Dendritic cell treated with granulocyte-macrophage colony-stimulating factor and Interleukin-4, amounts not matched to agents 40 ng/mL and 50 ng/mL, for 4 days (primary cell): ENCODE data around the gene PDLIM5.
"Not testable (repeated sequence)": the region's sequence is repeated elsewhere in the genome, so short reads cannot be mapped to it uniquely, and the experiment has no call there.

Experiments used
- H3K27ac Mint-ChIP-seq: one replicate; pipeline ENCODE4 v1.8.0; 2022; ENCODE audit warnings: mild to moderate bottlenecking, mixed read lengths
- H3K27me3 Mint-ChIP-seq: one replicate; pipeline ENCODE4 v1.8.0; 2022; ENCODE audit warnings: mild to moderate bottlenecking, mixed read lengths
- H3K36me3 Mint-ChIP-seq: one replicate; pipeline ENCODE4 v1.8.0; 2022; ENCODE audit warnings: low read depth, mixed read lengths
- H3K4me1 Mint-ChIP-seq: one replicate; pipeline ENCODE4 v1.8.0; 2022; ENCODE audit warnings: low read depth, mixed read lengths
- H3K4me3 Mint-ChIP-seq: one replicate; pipeline ENCODE4 v1.8.0; 2022; ENCODE audit warnings: mild to moderate bottlenecking, moderate library complexity, mixed read lengths
- H3K9me3 Mint-ChIP-seq: one replicate; pipeline ENCODE4 v1.8.0; 2022; ENCODE audit warnings: mixed read lengths
- intact Hi-C: fragments of 100-400 bp; cut with micrococcal nuclease; formaldehyde crosslinking; loops from one replicate; pipeline ENCODE4 v1.15.0; 2022

Gene PDLIM5

GRCh38 chr4:94504545-94504944 lies 52.8 kb downstream of the PDLIM5 start:
- H3K4me3 Mint-ChIP-seq: no peak overlapping the region
- H3K9me3 Mint-ChIP-seq: no peaks in the 10 kb centered on the region
- intact Hi-C loops: no loop called here
- peaks cover 1% of the 10 kb centered on the region for H3K36me3 Mint-ChIP-seq
- H3K27me3 Mint-ChIP-seq: no peaks in the 10 kb centered on the region
- H3K27ac Mint-ChIP-seq: no peak overlapping the region
- peaks cover 33% of the 10 kb centered on the region for H3K4me1 Mint-ChIP-seq

- Mint-ChIP-seq H3K4me1 (peaks cover 31% of the 10 kb centered on the region), H3K9me3 (no peaks in the 10 kb centered on the region), H3K4me3 (no peak overlapping the region), H3K36me3 (peaks cover 11% of the 10 kb centered on the region), H3K27ac (no peak overlapping the region), H3K27me3 (no peaks in the 10 kb centered on the region)
- intact Hi-C loops: no loop called here
These were observed 55.1 kb downstream of the PDLIM5 start for GRCh38 chr4:94506822-94507221.

GRCh38 chr4:94507281-94507680 lies 55.5 kb downstream of the PDLIM5 start:
- intact Hi-C loops: no loop called here
- Mint-ChIP-seq H3K27me3 (no peaks in the 10 kb centered on the region), H3K4me1 (peaks cover 27% of the 10 kb centered on the region), H3K27ac (no peak overlapping the region), H3K4me3 (no peak overlapping the region), H3K36me3 (peaks cover 12% of the 10 kb centered on the region), H3K9me3 (no peaks in the 10 kb centered on the region)

DNA sequence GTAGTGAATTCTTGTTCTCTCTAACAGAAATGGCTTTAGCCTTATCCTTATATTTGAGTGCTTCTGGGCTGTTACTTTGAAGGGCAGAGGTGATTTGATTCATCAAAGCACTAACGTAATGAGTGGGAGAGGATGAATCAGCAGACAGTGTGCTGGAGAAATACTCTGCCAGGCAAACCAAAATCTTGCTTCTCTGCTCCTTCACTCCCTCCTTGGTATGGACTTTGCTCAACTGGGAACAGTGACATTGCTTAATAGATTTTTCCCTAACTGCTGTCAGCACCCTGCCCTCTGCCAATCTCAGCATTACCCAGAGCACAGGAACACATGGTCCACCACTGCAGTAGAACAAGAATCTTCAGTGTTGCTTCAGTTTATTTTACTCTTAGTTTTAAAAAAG lies 56.0 kb downstream of the PDLIM5 start:
- no peak overlapping the region for H3K27ac Mint-ChIP-seq
- H3K4me3 Mint-ChIP-seq: no peak overlapping the region
- intact Hi-C loops: no loop called here
- peaks cover 12% of the 10 kb centered on the region for H3K36me3 Mint-ChIP-seq
- no peaks in the 10 kb centered on the region for H3K9me3 Mint-ChIP-seq
- no peaks in the 10 kb centered on the region for H3K27me3 Mint-ChIP-seq
- peaks cover 27% of the 10 kb centered on the region for H3K4me1 Mint-ChIP-seq

GRCh38 chr4:94508296-94508695 lies 56.6 kb downstream of the PDLIM5 start:
- Mint-ChIP-seq H3K27me3 (no peaks in the 10 kb centered on the region), H3K4me1 (peaks cover 27% of the 10 kb centered on the region), H3K27ac (no peak overlapping the region), H3K4me3 (no peak overlapping the region), H3K9me3 (no peaks in the 10 kb centered on the region), H3K36me3 (peaks cover 12% of the 10 kb centered on the region)
- intact Hi-C loops: no loop called here

DNA sequence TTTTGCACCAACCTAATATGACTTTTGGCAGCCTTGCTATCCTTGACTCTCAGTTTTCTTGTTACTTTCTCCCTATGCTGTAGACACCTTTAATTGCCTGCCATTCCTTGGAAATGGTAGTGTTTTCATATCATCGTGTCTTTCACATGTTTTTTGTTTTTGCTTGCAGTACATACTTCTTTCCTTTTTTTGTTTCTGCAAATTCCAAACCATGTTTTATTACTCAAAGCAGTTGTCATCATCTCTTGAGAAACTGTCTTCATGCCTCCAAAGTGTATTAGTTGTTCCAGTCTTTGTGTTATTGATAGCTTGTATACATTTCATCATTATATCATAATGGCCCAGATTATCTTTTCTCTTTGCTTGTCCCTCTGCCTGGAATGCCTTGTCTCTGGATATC lies 57.1 kb downstream of the PDLIM5 start:
- Mint-ChIP-seq H3K9me3 (no peaks in the 10 kb centered on the region), H3K27me3 (no peaks in the 10 kb centered on the region), H3K36me3 (peaks cover 12% of the 10 kb centered on the region), H3K4me3 (no peak overlapping the region), H3K4me1 (peaks cover 32% of the 10 kb centered on the region), H3K27ac (no peak overlapping the region)
- intact Hi-C loops: no loop called here

GRCh38 chr4:94511591-94511990 lies 59.8 kb downstream of the PDLIM5 start:
- H3K4me1 Mint-ChIP-seq: peaks cover 33% of the 10 kb centered on the region
- no peaks in the 10 kb centered on the region for H3K9me3 Mint-ChIP-seq
- H3K36me3 Mint-ChIP-seq: peaks cover 12% of the 10 kb centered on the region
- intact Hi-C loops: no loop called here
- no peak overlapping the region for H3K27ac Mint-ChIP-seq
- no peak overlapping the region for H3K4me3 Mint-ChIP-seq
- H3K27me3 Mint-ChIP-seq: no peaks in the 10 kb centered on the region

- H3K27me3 Mint-ChIP-seq, H3K27ac Mint-ChIP-seq, H3K9me3 Mint-ChIP-seq, intact Hi-C loops, H3K4me3 Mint-ChIP-seq: not testable (repeated sequence)
- peaks cover 16% of the 10 kb centered on the region for H3K4me1 Mint-ChIP-seq
- H3K36me3 Mint-ChIP-seq: peaks cover 12% of the 10 kb centered on the region
These were observed 61.8 kb downstream of the PDLIM5 start for GRCh38 chr4:94513532-94513931.

GRCh38 chr4:94515365-94515764 lies 63.6 kb downstream of the PDLIM5 start:
- H3K36me3 Mint-ChIP-seq: peaks cover 5% of the 10 kb centered on the region
- no peak overlapping the region for H3K4me3 Mint-ChIP-seq
- H3K27me3 Mint-ChIP-seq: no peaks in the 10 kb centered on the region
- H3K27ac Mint-ChIP-seq: no peak overlapping the region
- intact Hi-C loops: loop anchor here (5.0 kb wide), 1 partner anchor 63 kb away; the partner anchor contains the start of gene PDLIM5
- peaks cover 25% of the 10 kb centered on the region for H3K4me1 Mint-ChIP-seq
- H3K9me3 Mint-ChIP-seq: no peaks in the 10 kb centered on the region

GRCh38 chr4:94516067-94516466 lies 64.3 kb downstream of the PDLIM5 start:
- Mint-ChIP-seq H3K4me3 (no peak overlapping the region), H3K36me3 (peaks cover 5% of the 10 kb centered on the region), H3K4me1 (peaks cover 32% of the 10 kb centered on the region), H3K27ac (no peak overlapping the region), H3K9me3 (no peaks in the 10 kb centered on the region), H3K27me3 (no peaks in the 10 kb centered on the region)
- intact Hi-C loops: loop anchor here (5.0 kb wide), 1 partner anchor 64 kb away; the partner anchor contains the start of gene PDLIM5

GRCh38 chr4:94516999-94517398 lies 65.3 kb downstream of the PDLIM5 start:
- no peaks in the 10 kb centered on the region for H3K36me3 Mint-ChIP-seq
- peaks cover 37% of the 10 kb centered on the region for H3K4me1 Mint-ChIP-seq
- intact Hi-C loops: loop anchor here (5.0 kb wide), 1 partner anchor 65 kb away; the partner anchor contains the start of gene PDLIM5
- no peaks in the 10 kb centered on the region for H3K9me3 Mint-ChIP-seq
- no peak overlapping the region for H3K4me3 Mint-ChIP-seq
- no peak overlapping the region for H3K27ac Mint-ChIP-seq
- no peaks in the 10 kb centered on the region for H3K27me3 Mint-ChIP-seq

- Mint-ChIP-seq H3K9me3 (no peaks in the 10 kb centered on the region), H3K27ac (no peak overlapping the region), H3K27me3 (no peaks in the 10 kb centered on the region), H3K4me1 (peaks cover 39% of the 10 kb centered on the region), H3K36me3 (no peaks in the 10 kb centered on the region), H3K4me3 (no peak overlapping the region)
- intact Hi-C loops: loop anchor here (5.0 kb wide), 1 partner anchor 65 kb away; the partner anchor contains the start of gene PDLIM5
These were observed 65.8 kb downstream of the PDLIM5 start for GRCh38 chr4:94517492-94517891.

DNA sequence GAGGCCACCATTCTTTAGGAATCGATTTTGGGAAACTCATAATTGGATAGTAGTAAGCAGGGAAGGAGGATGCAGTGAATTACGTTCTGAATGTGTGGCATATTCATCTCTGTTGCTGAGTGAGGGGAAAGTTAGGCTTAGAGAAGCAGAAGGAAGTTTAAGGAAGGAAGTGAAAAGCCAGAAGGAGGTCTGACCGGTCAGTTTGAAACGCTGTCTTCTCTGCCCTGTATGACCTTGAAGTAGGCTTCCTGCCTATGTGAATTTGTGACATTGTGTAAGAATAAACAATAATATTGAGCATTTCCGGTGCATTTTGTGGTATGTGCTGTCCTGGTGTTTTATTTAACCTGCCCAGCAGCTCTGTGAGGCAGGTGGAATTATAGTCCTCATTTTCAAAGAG lies 67.3 kb downstream of the PDLIM5 start:
- Mint-ChIP-seq H3K4me3 (peak overlapping the region; percentile 37), H3K27ac (peak overlapping the region; percentile 62), H3K36me3 (no peaks in the 10 kb centered on the region), H3K9me3 (no peaks in the 10 kb centered on the region), H3K27me3 (no peaks in the 10 kb centered on the region), H3K4me1 (peaks cover 39% of the 10 kb centered on the region)
- intact Hi-C loops: loop anchor here (5.0 kb wide), 1 partner anchor 67 kb away; the partner anchor contains the start of gene PDLIM5

DNA sequence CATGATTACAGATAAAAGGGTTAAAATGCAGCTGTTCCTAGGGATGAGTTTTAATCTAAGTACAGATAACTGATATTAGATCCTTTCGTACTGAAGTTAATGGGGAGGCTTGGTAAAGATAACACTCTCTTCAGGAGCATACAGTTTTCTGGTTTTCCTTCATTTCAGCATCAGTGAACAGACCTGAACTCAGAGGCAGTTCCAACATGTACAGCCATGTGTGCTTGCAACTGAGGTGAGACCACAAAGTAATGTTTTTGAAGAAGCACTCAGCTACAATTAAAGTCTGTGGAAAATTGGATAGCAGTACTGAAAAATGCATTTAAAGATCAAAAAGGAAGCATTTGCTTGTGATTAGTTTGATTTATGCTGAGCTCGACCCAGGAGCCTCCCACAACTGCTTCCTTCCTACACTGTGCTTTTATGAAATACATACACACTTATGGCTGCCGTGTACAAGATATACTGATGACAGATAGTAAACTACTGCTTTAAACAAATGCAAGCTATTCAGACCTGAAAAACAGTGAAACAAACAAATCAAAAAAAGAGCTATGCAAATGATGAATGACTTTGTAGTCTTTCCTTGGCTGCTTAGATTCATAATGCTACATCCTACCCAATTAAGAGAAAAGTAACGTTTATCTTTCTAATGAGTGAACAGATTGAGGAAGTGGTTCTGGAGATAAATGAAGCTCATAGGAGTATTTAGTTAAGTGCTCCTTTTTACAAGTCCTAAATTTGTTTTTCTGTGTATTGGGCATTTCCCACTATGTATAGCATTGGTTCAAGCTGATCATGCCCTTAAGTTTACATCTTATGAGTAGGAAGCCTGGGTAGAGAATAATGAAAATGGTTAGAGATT lies 68.4 kb downstream of the PDLIM5 start:
- H3K4me1 Mint-ChIP-seq: peaks cover 39% of the 10 kb centered on the region
- intact Hi-C loops: loop anchor here (5.0 kb wide), 1 partner anchor 68 kb away; the partner anchor contains the start of gene PDLIM5
- H3K4me3 Mint-ChIP-seq: no peak overlapping the region
- H3K27ac Mint-ChIP-seq: peak overlapping the region; percentile 62
- no peaks in the 10 kb centered on the region for H3K36me3 Mint-ChIP-seq
- H3K9me3 Mint-ChIP-seq: no peaks in the 10 kb centered on the region
- H3K27me3 Mint-ChIP-seq: no peaks in the 10 kb centered on the region
